HG03064 (cell line): ENCODE measurements around the gene DDOST.
"Not testable (repeated sequence)": the region's sequence is repeated elsewhere in the genome, so short reads cannot be mapped to it uniquely, and the experiment has no call there.

Experiments used
- ATAC-seq: cut with Tn5 transposase; IDR thresholded peaks from one replicate; pipeline ENCODE4 v1.9.1; 2021; ENCODE audit warnings: low read depth; ENCODE audit not compliant: unreplicated experiment

Gene DDOST

DNA sequence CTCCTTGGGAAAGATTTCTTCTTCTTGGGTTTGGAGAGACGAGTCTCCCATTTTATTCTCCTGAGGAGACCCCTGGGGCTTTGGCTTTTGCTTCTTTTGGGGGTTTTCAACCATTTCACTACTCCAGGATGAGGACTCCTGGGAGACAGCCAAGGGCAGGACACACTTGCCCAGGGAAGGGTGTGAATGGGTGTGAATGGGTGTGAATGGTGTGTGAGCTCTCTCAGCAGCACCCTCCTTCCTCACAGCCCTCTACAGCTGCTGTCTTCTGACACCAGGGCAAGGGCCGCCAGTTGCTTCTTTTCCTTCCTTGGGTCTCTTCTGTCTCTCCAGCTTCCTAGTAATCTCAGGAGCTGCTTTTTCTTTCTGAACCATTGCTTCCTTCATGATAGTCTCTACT, 32.5 kb upstream of the DDOST start:
- no peak for ATAC-seq

DNA sequence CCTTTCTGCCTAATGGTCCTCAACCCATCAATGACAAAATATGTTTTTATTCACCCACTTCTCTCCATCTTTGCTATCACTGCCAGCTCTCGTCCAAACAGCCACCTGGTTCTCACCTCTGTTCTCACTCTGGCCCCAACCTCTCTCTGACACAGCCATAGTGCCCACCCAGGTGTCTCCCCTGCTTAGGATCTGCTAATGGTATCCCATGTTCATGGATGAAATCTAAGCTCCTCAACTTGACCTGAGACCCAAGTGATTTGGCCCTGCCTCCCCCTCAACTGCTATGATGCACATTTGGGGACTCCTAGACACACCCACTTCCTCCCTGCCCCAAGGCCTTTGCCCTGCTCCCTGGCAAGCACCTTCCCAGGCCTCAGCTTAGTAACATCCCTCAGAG, 30.7 kb upstream of the DDOST start:
- no peak for ATAC-seq

DNA sequence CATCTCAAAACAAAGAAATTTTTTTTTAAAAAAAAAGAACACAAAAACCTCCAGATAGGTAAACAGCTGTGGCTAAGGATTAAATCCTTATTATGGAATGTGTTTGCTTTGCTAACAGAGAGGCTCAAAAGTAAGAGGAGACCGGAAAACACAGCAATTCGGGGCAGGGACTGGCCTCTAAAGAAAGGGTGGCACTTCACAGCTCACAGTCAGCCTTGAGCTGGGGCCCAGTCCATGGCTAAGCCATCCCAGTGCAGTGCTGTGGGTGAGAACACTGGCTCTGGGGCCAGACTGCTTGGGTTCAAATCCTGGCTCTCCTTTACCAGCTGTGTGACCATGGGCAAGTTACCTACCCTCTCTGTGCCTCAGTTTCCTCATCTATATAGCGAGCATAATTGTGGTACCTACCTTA, 28.5 kb upstream of the DDOST start:
- ATAC-seq, result no peak

DNA sequence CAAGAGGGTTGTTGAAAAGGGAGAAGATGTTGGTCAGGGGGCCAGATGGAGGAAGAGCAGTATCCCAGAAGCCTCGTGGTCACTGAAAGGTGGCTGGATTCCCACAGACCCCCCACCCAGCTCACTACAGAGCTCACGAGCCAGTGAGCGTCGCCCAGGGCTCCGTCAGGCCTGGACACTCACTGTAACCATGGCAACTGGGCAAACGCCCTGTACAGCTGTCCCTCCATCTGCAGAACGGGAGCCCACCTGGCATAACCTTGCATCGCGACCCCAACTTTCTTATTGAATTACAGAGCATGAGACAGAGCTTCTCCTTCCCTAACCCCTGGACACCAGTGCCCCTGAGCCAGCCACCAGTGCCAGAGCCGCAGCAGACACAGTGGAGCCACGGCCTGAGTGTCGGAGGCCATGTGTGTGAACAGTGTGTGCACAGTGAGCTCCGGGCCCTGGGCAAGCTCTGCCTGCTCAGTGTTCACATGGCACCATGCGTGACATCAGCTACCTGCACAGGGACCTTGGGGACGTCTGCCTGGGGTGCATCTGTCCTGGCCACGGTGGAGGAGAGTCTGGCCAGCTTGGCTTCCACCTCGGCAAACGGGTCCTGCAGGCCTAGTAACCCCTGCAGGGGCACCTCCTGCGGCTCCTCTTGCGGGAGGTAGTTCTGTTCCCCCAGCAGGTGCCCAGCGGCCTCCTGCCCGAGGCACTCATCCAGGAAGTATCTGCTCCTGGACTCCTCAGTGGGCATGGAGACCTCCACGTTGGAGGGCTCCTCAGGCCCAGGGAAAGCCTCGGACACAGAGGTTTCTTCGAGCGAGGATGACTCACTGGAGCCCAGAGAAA, 25.9 kb upstream of the DDOST start:
- ATAC-seq, result no peak

DNA sequence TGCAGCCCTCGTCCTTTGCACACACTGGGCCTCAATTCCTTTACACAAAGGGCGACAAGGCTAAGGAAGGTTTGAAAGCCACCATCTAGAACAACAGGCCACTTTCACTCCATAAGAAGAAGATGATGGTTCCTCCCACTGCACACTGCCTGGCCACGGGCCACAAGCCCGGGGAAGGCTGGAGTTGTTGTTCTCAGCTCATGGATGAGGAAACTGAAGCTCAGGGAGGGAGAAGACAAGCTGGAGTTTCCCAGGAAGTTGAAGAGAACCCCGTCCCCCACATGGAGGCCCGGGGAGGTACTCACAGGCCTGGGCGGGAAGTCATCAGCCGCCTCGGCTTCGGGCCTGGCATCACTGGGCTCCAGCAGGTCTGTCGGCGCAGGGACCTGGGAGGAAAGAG, 24.6 kb upstream of the DDOST start:
- no peak for ATAC-seq

DNA sequence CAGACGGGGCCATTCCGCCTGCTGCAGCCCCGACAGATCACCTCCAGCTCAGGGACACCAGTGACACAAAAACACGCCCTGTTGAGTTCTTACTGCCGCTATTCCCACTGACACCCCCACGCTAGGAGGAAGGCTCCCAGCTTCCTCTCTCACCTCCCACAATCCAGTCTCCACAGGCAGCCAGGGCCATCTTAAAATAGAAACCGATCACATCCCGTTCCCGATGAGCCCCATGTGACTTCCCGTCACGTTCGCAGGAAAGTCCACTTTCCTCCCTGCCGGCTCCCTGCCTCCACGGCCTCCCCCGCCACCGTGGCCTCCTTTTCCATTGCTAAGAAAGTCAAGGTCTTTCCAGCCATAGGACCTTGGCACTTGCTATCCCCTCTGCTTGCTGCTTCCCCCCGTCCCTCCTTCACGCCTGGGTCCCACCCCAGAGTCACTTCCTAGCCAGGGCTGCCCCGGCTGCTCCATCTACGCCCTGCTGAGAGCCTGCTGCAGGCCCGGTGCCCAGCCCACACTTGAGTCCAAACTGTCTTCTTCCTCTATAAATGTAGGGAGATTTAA, 24.0 kb upstream of the DDOST start:
- ATAC-seq, result no peak

DNA sequence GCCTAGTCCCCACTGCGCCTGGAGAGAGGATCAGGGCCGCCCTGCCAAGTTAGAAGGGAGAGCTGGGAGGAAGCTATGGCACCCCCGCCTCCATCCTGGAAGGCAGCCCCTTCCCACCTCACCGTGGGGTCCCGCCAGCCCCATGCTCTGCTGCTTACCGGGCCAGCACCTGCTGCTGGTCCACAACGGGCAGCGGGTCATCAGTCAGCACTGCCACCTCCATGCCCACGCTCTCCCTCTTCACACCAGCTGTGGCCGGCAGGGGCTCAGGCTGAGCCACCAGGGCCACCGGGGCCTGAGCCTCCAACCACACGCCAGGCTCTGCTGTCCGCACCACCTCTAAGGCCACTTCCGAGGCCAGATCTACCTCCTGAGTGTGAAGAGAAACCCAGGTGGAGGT, 23.5 kb upstream of the DDOST start:
- no peak for ATAC-seq

DNA sequence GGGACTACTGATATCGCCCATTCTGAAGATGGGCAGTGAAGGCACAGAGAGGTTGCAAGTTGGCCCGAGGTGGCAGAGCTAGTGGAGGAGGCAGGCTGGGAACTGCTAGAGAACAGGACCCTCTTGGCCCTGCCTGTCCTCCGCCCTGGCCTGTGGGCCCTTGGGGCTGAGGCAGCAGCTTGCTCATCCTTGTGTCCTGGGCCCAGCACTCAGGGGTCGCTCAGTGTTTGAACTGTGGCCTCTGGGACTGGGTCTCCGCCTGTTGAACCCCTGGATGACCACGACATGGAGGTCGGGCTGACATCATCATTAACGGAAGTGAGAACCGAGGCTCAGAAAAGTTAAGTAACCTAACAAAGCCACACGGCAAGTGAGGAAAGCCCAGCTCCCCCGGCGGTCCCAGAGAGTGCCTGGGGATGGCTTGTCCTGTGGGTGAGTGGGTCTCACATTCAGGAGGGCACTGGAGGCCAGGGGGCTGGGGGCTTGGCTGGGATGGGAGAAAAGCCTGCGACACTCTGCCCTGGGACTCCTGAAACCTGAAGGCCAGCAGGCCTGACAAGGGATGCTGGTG, 23.0 kb upstream of the DDOST start:
- ATAC-seq, result no peak

DNA sequence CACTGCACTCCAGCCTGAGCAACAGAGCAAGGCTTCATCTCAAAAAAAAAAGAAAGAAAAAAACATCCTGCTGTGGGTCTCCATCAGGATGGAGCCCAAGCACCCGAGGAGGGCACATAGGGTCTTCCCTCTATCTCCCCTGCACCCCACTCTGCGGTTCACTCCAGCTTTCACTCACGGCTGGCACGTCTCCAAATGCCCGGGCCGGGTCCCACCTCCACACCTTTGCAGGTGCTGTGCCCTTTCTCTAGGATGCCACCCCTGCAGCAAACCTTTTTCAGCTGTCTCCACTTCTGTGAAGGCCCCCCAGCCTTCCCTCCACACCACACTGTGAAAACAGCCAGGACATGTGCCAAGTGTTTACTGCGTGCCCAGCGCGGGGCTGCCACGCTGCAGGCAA, 22.4 kb upstream of the DDOST start:
- no peak for ATAC-seq

DNA sequence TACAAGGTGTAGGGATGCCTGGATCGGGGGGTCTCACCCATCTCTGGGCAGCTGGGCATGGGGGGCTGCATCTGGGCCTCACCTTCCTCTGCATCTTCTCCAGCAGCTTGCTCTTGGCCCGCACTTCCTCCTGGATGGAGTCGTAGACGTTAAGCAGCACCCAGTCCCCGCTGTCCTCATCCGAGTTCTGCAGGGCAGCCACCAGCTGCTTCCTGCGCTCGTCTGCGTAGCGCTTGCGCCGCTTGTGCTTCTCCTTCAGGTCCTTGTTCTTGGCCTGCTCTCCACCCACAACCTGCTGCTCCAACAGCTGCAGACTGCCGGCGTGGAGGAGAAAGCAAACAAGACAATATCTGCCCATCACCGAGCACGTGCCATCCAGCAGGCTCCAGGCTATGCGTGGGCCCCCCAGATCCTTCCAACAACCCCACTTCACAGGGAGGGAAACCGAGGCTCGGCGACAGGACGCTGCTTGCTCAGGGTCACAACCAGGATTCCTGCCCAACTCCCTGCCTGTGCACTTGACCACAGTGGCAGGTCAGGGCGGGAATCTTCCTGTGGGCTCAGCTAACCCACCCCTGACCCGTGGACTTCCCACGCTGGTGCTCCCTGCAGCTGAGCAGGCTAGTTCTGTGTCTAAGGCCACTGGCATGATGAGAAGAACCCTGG, 21.5 kb upstream of the DDOST start:
- no peak for ATAC-seq

DNA sequence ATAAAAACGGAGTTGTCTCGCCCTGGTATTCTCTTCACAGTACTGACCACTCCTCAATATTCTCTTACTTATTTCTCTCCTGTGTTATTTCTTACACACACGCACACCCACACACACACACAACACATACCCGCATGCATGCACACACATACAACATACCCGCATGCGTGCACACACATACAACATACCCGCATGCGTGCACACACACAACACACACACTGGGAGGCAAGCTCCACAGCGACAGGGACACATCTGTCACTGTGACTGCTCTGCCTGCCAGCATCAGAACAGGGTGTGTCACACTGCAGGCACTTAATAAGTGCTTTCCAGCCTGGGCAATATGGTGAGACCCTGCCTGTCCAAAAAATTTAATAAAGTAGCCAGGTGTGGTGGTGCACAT, 20.8 kb upstream of the DDOST start:
- ATAC-seq, result no peak

DNA sequence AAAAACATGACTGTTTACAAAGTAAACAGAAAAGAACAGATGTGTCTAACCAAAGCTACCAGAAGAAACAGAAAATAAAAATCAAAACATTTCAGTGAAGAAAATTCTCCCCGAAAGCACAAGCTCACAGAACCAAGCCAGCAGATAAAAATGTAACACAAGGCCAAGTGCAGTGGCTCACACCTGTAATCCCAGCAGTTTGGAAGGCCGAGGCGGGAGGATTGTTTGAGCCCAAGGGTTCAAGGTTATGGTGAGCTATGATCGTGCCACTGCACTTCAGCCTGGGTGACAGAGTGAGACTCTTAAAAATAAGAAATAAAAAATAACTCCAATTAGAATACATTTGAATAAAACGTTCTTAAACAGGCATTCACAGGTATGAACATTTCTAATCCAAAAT, 19.1 kb upstream of the DDOST start:
- ATAC-seq, result no peak

DNA sequence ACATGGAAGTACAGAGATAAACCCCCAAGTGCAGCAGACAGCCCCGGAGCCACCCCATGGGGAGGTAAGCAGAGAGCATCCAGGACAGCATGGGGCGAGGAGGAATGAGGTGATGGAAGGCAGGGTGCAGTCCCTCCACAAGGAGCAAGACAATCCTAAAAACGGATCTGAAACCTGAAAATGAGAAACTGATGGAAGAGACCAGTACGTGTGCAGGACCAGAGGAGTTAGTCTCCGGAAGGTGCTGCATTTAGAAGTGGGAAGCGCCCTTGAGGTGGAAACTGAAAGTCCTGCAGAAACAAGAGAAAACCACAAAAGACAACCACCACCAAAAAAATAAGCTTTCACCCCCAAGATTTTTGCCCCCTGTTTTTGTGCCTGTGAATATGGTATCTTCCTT, 17.4 kb upstream of the DDOST start:
- ATAC-seq, result no peak

DNA sequence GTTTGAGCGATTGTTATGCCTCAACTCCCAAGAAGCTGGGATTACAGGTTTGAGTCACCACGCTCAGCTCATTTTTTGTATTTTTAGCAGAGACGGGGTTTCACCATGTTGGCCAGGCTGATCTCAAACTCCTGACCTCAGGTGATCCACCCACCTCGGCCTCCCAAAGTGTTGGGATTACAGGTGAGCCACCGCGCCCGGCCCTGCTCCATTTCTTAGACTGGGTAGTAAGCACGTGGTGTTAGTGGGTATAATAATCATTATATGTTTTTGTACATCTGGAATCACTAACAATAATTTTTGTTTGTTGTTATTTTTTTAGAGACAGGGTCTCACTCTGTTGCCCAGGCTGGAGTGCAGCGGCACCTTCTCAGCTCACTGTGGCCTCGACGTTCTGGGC, 12.5 kb upstream of the DDOST start:
- not testable (repeated sequence) for ATAC-seq

DNA sequence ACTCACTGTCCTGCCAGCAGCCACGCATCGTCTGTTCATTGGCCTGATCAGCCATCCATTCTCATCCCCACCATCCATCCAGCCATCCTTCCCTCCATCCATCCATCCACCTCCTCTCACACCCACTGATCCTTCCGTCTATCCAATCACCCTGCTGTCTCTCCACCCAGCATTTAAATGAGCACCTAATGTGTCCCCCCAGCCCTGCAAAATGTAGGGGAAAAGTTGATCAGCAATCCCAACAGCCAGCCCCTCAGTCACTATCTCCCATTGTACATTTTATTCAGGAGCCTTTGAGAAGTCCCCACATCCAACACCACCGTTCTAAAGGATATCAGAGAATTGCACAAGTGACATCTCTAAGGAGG, 11.1 kb upstream of the DDOST start:
- no peak for ATAC-seq

DNA sequence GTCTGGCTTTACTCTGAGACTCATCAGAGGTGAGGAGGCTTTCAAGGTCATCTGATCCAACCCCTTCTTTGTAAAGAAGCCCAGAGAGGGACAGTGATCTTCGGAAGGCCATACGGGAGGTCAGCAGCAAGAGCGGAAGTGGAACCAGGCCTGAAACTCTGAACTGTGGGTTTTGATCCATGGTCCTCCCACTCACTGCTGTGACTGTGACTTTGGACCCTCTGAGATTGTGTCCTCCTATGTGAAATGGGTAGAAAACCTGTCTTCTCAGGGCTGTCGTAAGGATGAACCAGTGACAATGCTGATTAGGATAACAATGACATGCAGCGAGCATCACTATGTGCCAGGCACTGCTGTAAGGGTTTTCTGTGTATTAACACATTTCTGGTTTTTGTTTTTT, 9.8 kb upstream of the DDOST start:
- ATAC-seq, result no peak

DNA sequence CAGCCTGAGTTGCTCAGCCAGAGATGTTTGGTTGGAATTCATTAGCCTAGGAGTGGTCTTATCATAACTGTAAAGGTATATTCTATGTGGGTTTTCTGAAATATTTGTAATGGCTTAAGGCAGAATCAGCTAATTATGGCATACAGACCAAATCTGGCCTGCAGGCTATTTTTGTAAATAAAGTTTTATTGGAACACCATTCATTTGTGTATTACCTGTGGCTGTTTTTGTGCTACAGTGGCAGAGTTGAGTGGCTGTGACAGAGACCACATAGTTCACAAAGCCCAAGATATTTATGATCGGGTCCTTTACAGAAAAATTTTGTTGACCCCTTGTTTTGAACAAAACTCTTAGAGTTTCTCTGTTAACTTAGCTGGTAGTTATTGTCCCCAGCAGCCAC, 7.4 kb upstream of the DDOST start:
- no peak for ATAC-seq

DNA sequence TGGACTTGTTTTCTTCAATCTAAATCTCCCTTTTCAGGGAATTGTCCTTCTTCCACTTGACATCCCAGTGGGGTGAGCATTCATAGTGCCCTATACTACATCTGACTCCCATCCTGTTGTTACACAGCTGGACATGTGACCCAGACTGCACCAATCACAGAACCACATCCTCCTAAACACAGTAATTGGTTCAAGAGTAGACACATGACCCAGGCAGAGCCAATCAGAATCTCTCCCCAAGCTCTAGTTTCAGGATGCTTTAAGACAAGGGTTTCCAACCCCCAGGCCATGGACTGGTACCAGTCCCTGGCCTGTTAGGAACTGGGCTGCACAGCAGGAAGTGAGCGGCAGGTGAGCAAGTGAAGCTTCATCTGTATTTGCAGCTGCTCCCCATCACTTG, 5.6 kb upstream of the DDOST start:
- ATAC-seq, result no peak

DNA sequence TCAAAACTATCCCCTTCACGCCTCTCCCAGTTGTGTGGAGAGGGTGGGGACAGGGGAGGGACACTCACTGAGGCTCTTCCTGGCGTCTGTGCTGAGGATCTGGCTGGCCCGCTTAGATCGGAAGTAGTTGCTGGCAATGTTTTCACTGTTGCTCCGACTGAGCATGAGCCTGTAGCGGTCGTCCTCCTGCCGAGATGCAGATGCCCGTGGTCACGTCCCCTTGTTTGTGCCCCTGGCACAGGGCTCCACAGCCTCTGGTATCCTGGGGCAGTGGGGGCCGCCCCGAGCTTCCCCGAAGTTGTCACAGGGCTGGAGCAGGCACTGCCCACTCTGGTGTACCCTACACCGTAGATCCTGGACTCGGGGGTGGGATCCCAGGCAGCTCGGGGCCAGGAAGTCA, 5.0 kb upstream of the DDOST start:
- no peak for ATAC-seq

DNA sequence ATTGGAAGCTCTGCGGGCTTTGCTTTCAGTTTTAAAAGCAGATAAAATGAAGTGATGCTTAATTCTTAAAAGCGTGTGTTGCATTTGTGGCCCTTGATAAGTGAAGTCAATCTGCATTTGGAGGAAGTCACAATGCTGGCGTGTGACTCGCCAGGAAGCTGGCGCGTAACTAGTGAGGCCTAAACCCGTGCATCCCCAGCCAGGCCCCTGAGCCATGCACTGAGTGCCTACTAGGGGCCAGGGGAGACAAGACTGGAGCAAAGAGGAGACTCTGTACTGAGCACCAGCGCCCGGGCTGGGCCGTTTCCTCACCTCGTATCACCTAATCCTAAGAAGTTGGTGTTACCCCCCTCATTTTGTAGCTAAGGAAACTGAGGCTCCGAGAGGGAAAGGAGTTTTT, 4.6 kb upstream of the DDOST start:
- ATAC-seq, result no peak

DNA sequence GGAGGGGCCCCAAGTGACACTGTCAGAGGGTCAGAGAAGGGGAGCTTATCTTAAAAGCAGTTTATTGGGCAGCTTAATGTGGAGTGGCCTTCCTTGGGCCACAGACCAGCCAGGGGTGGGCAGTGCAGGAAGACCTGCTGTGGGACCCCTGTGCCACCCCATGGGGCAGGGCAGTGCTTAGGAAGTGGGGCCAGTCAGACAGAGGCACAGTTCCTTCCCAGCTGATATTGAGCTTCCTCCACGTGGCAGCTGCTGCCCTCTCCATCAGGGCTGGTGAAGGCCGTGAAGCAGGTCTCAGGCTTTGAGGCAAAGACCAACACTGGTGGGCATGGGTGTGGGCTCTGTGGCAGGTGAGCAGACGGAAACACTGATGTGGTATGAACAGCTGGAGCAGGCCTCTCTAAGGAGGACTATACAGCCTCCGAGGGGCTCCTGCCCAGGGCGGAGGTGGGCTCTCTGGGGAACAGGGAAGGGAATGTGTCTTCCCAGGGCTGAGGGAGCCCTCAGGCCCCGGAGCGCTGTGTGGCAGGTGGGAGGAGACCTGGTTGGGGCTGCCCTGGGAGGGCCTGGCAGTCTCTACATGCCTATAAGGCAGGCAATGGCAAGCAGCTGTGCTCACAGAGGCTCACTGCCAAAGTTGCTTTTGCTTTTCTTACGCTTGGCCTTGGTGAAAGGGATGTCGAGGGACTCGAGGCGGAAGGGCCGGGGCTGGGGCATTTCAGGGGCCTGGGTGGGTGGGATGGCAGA, 3.0 kb upstream of the DDOST start:
- ATAC-seq, result no peak
